ENCODE data around the gene HLCS.

DNA sequence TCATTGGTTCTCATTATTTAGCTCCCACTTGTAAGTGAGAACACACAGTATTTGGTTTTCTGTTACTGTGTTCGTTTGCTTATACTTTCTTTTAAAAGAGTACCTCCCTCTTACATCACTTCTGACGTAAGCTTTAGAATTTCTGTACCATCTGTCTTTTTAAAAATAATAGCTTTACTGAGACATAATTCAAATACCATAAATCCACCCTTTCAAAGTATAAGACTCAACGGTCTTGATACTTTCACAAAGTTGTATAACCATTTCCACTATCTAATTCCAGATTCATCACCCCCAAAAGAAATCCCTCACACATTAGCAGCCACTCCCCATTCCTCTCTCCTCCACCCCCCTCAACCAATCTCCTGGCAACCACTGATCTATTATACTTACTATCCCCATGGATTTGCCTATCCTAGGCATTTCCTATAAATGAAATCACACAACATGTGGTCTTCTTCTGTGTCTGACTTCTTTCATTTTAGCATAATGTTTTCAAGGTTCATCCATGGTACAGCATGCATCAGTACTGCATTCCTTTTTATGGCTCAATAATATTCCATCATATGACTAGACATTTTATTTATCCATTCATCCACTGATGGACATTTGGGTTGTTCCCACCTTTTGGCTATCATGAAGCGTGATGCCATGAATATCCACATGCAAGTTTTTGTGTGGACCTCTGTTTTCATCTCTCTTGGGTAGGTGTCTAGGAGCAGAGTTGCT lies 104.7 kb downstream of the HLCS start:
- TF ChIP-seq RAD21 (IDR thresholded peaks at IDR 0.05 in 1 of 2, conservative IDR thresholded peaks at IDR 0.05 in 1 of 2; ENCODE audit: low read depth in 2 of 2, low read length in 2 of 2) (no peak), POLR2AphosphoS5 (IDR thresholded peaks at IDR 0.05; ENCODE audit: low read depth, low read length) (no peak)
- TF ChIP-seq, protein P1, sequence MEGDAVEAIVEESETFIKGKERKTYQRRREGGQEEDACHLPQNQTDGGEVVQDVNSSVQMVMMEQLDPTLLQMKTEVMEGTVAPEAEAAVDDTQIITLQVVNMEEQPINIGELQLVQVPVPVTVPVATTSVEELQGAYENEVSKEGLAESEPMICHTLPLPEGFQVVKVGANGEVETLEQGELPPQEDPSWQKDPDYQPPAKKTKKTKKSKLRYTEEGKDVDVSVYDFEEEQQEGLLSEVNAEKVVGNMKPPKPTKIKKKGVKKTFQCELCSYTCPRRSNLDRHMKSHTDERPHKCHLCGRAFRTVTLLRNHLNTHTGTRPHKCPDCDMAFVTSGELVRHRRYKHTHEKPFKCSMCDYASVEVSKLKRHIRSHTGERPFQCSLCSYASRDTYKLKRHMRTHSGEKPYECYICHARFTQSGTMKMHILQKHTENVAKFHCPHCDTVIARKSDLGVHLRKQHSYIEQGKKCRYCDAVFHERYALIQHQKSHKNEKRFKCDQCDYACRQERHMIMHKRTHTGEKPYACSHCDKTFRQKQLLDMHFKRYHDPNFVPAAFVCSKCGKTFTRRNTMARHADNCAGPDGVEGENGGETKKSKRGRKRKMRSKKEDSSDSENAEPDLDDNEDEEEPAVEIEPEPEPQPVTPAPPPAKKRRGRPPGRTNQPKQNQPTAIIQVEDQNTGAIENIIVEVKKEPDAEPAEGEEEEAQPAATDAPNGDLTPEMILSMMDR (IDR thresholded peaks at IDR 0.05; ENCODE audit: control extremely low read depth in 1 of 3, insufficient read depth in 1 of 3, low read depth in 1 of 3, low read length in 3 of 3) = no peak

Data from H1 (cell line).